GM18511 (cell line): ENCODE data around the gene GRIK4.

ENCODE experiments used
- ATAC-seq: cut with Tn5 transposase; IDR thresholded peaks from one replicate; pipeline ENCODE4 v1.9.1; 2021; ENCODE audit warnings: mild to moderate bottlenecking, moderate library complexity; ENCODE audit not compliant: unreplicated experiment

GRIK4 gene

DNA sequence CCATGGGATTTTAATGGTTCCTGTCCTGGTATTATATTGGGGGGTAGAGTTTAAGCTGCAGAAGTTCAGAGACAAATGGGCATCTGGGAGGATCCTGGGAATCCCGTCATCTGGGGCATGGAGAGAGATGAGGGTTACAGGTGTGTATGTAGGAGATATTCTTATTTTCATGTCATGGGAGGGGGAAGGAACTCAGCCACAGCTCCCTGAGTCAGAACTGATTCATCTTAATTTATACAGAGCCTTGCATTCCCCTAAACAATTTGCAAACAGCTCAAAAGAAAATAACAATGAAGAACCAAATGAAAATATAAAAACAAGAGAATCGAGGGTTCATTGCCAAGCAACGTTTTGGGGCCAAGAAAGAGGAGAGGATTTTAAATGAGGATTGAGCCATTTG, 356.4 kb downstream of the GRIK4 start:
- ATAC-seq, result no peak

- peak; percentile 34 for ATAC-seq
These were observed 357.5 kb downstream of the GRIK4 start for GRCh38 chr11:120869097-120869496.

GRCh38 chr11:120869516-120870011, 358.0 kb downstream of the GRIK4 start:
- ATAC-seq, result peak; percentile 79

GRCh38 chr11:120871194-120871593, 359.6 kb downstream of the GRIK4 start:
- no peak for ATAC-seq

DNA sequence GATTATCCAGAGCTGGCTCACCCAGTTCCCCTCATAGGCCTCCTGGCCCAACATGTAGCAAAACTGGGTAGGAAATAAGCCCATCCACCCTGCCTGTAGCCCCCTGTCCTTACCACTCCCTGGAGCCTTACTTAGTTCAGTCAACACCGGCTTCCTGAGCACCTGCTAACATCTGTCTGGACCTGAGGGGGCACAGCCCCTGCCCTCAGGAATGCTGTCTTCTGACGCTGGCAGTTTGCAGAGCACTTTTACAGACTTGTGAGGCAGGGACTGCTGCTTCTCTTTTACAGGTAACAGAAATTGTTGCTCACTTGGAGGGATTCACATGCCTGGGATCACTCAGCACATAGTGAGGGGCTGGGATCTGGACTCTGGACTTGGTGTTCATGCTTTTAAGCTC, 360.4 kb downstream of the GRIK4 start:
- ATAC-seq, result no peak

DNA sequence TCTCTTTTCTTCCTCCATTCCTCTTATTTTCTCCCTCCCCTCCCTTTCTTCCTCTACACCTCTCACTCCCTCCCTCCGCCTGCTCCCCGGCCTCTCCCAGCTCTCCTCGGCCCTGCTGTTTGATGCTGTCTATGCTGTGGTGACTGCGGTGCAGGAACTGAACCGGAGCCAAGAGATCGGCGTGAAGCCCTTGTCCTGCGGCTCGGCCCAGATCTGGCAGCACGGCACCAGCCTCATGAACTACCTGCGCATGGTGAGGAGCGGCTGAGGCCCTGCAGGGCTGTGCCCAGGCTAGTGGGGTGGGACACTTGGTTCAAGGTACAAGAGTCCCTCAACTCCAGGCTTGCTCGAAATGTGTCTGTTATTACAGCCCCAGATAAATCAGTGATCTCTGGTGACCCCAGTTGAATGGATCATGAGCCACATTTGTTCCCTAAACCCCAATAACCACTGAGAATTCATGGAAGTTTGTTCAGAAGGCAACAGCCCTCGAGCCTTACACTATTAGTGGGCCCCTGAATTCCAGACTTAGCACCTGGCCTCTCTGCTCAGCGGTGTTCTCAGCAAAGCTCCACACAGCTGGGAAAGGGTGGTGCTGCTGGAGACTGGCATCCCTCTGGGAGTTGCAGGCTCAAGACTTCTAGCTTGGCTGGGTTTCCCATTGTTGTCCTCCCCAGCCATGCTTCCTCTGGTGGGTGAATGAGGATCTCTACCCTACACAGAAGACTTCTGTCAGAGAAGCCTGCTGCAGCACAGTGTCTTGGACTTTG, 362.6 kb downstream of the GRIK4 start:
- no peak for ATAC-seq

DNA sequence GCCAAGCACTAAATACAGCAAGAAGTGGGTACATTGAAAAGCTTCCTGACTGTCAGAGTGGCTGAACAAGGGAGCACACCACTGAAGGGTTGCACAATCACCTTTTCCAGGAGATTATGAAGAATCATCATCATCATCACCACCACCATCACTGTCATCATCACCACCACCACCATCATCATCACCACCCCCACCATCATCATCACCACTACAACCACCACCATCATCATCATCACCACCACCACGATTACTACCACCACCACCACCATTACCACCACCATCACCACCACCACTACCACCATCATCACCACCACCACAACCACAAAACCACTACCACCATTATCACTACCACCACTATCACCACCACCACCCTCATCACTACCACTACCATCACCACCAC, 364.4 kb downstream of the GRIK4 start:
- ATAC-seq, result no peak

DNA sequence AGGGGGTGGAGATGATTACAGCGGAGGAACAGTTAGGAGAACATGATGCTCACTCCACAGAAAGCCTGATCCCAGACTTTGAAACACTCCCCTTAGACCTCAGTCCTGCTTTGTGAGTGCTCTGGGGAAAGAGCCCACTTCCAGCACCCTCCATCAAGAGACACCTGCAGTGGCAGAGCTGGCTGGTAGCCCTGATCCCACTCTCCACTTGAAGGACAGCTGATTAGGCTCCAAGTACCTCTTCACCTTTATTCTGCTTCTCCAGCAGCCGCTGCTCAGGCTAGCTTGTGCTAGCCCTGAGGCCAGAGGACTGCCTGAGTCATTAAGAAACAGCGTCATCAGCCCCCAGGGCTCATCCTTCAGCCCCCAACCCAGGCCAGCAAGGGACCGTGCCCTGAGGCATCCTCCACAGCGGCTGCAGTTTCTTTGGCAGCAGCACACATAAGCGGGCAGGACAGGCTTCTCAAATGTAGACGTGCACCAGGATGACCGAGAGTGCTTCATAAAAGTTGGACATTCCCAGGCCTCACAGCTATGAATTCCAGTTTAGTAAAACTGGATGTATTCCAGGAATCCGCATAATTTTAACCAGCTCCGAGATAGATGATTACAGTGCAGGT, 366.3 kb downstream of the GRIK4 start:
- ATAC-seq, result no peak

DNA sequence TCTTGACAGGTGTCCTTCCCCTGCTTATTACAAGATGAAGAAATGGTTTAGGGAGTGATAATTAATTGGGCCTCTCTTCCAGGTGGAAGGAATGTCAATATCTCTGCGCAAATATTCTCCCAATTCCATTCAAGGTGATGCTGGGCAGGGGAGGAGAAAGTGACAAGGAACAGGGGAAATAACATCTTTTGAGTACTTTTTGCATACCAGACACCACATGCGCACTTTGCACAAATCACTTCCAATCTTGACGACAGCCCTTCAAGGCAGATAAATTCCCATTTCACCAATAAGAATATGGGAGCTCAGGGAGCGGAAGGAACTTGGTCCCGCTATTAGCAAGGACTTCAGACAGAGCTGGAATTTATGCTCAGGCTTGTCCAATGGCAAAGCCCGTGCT, 367.2 kb downstream of the GRIK4 start:
- ATAC-seq, result no peak

DNA sequence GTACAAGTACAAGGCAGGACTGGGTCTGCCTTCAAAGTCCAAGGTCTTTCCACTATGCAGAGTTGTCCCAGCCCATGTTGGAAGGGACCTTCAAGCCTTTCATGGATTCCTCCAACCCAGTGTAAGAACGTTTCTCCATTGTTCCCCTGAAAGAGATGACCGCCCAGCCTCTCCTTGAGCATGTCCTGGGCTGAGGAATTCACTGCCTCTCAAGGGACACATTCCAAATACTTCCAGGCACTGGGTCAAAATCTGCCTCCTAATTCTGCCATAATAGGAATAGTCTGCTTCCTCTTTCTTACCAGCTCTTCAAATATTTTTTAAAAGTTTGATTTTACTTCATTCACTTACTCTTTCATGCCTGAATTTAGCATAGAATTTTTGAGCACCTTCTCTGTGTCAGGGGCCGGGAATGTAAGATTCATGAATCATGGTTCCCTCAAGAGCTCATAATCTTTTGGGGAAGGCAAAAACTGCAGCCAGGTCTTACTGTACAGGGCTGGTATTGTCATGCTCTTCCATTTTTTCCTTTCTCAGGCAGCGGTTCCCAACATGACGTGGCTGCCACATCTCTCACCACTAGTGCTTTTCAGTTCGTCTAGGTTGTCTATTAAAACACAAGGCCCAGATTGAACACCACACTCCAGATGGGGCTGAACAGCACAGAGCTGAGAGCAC, 369.1 kb downstream of the GRIK4 start:
- ATAC-seq, result no peak

GRCh38 chr11:120881596-120881995, 370.0 kb downstream of the GRIK4 start:
- ATAC-seq, result no peak

- no peak for ATAC-seq
These were observed 370.6 kb downstream of the GRIK4 start for GRCh38 chr11:120882175-120882574.

DNA sequence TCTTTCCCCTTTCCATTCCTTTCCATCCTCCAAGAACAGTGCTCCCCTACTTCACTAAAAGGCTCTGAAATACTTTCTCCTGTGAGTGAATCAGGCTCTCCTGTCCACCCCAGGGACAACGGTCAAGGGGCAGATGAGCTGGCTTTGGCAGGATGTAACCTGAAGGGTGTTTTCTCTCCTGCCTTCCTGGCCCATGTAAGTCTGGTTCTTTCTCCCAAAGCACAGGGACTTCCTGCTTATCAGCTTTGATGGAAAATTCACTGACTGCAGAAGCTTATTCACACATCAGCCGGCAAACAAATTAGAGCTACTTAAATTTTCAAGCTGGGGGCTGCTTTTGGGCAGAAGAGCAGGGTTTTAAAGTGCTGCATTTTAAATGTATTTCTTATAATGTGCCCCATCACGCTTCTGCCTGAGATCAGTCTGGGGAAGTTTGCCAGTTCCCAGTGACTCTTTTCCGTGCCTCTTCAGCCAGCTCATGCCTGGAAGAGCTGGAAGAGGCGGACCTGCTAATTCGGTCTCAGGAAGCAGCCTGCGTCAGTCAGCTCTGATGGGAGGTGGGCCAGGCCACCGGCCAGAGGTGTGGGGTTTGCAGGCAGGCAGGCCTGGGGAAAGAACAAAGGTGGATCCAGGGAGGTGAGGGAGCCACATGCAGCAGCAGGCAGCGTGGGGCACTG, 372.0 kb downstream of the GRIK4 start:
- no peak for ATAC-seq

DNA sequence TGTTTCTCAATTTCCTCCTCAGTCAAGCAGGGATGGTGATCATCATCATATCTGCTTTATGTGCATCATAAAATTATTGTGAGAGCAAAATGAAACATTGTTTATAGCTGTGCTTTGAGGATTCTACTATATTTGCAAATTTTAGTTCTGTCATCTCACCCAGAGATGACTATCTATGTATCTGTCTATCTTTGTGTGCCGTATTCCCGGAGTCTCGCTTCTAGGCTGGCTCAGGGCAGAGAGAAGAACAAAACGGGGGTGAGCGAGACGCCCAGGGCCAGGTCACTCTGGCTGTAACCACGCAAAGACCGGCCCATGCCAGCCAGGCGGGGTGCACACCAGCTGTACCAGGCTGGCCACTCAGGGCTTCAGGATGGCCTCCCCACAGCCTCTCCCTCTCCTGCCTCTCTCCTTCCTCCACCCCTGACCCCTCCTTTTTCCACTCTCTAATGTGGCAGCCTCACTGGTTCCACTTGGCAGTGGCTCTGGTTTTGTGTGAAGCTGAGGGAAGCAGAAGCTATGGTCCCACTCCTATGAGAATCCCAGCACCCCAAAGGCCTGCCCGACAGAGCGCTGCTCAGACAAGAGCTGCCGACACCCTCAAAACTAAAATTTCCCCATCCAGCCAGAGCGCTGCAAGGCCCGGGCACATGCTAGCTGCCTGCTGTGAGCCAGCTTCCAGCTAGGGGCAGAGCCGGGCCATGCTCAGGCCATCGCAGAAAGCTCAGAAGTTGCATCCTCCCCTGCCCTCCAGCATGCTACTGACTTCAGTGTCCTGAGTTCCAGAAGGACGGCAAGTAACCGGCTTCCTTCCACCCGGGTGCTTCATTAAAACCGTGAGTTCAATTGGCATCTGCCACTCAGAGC, 372.8 kb downstream of the GRIK4 start:
- no peak for ATAC-seq

- ATAC-seq, result no peak
These were observed 379.2 kb downstream of the GRIK4 start for GRCh38 chr11:120890609-120891320.

GRCh38 chr11:120893440-120894201, 382.1 kb downstream of the GRIK4 start:
- ATAC-seq, result peak; percentile 62

DNA sequence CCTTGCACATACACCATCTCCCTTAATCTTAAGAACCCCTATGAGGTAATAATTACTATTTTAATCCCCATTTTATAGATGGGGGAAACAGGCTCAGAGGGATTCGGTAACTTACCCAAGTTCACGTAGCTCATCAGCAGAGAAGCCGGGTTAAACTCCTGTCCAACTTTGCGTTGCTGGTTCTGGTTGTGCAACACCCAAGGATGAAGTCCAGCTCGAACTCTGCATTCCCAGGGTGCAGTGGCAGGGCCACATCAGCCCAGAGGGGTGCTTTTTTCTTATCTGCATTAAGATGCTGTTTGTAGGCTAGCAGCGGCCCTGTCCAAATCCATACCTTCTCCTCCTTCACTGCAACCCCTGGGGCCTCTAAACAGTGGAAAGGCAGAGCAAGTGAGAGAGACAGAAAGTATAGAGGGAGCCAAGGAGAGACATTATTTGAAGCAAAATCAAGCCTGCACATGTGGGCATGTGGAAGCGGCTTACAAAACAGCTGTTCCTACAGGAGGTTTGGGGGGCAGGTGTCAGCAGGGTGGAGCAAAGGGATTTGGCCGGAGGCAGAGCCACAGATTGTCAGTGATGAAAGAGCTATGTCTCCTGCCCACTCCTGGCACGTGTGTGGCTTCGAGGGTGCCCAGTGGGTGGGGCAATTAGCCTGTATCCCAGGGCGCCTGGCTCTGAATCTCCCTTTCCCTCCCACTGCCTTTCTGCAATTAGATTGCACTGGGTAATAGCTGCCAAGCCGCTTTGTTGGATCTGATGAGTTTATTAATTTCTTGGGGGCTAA, 382.8 kb downstream of the GRIK4 start:
- ATAC-seq, result no peak

DNA sequence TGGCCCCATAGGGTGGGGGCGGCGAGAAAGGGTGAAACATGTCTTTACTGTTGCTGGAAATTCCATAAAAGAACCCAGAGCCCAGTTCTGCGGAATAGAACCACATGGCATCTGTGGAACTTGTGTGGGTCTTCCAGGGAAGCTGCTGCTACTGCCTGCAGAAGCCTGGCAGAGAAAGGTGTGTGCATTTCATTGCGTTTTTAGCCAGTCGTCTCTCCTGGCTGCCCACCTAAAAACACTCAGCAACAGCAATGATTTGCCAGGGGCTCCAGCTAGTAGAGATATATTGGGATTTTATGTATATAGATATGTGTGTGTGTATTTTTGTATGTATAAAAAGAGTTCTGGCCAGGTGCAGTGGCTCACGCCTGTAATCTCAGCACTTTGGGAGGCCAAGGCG, 385.1 kb downstream of the GRIK4 start:
- ATAC-seq, result no peak
